IMR-90 (cell line): ENCODE measurements around the gene HSBP1L1. TPM values are rescaled to one million over a fixed set of nuclear protein-coding genes. Genes with fewer than 3 reads are reported as not detected.

Experiments used
- ATAC-seq: fragments of 200-7000 bp; cut with Tn5 transposase; 2 replicates; pipeline ENCODE4 v1.9.1; 2020; ENCODE audit warnings: low read depth, mild to moderate bottlenecking, moderate library complexity
- BruUV-seq: library from RNA; stranded (reverse); fragments of 400-500 nt; replicated peaks from 2 replicates; lab custom pipeline; 2021; lab: Mats Ljungman, UMichigan
- CTCF ChIA-PET: fragments of 300-600 bp; formaldehyde crosslinking; extraction: SDS; loops from one replicate; lab custom pipeline; 2021; ENCODE audit warnings: antibody characterized with exemption; lab: Yijun Ruan, JAX
- POLR2A ChIA-PET: fragments of 300-600 bp; sonication (Branson Sonifier 250); formaldehyde crosslinking; loops from one replicate; lab custom pipeline; 2022; ENCODE audit warnings: antibody characterized with exemption; ENCODE audit not compliant: unreplicated experiment; lab: Charles Lee
- DNase-seq: peaks from one replicate; pipeline ENCODE4 v3.0.0; 2013
- H2AFZ ChIP-seq: replicated peaks from 2 replicates; pipeline ENCODE3; 2013; ENCODE audit warnings: low read length, mild to moderate bottlenecking; ENCODE audit not compliant: poor library complexity
- H2AK5ac ChIP-seq: 2 replicates; pipeline ENCODE4 v1.6.1; 2013; ENCODE audit warnings: low read depth, low read length, inconsistent platforms
- H2AK9ac ChIP-seq: replicated peaks from 2 replicates; pipeline ENCODE3; 2013; ENCODE audit warnings: mild to moderate bottlenecking, low read depth, low read length, moderate library complexity; ENCODE audit not compliant: poor library complexity
- H2BK120ac ChIP-seq: 2 replicates; pipeline ENCODE4 v1.6.1; 2013; ENCODE audit warnings: low read depth, low read length, inconsistent platforms
- H2BK15ac ChIP-seq: 3 replicates; pipeline ENCODE4 v1.6.1; 2013; ENCODE audit warnings: low read depth, low read length, inconsistent platforms
- H2BK20ac ChIP-seq: 2 replicates; pipeline ENCODE4 v1.6.1; 2013; ENCODE audit warnings: low read depth, mild to moderate bottlenecking, inconsistent platforms, low read length, moderate library complexity
- H2BK5ac ChIP-seq: 2 replicates; pipeline ENCODE4 v1.6.1; 2013; ENCODE audit warnings: mild to moderate bottlenecking, low read depth, low read length, inconsistent platforms; ENCODE audit not compliant: poor library complexity, severe bottlenecking
- H3K14ac ChIP-seq: replicated peaks from 2 replicates; pipeline ENCODE4 v1.6.1; 2013; ENCODE audit warnings: low read depth, low read length, inconsistent platforms
- H3K18ac ChIP-seq: 2 replicates; pipeline ENCODE4 v1.6.1; 2013; ENCODE audit warnings: low read depth, low read length, control low read depth
- H3K23ac ChIP-seq: 2 replicates; pipeline ENCODE4 v1.6.1; 2013; ENCODE audit warnings: low read depth, low read length, inconsistent platforms
- H3K27ac ChIP-seq: 2 replicates; pipeline ENCODE4 v1.5.1; 2013; ENCODE audit warnings: mild to moderate bottlenecking, control low read depth, low read length; ENCODE audit not compliant: insufficient read depth
- H3K27me3 ChIP-seq: 2 replicates; pipeline ENCODE4 v1.6.1; 2013; ENCODE audit warnings: low read length; ENCODE audit not compliant: control insufficient read depth, insufficient read depth
- H3K36me3 ChIP-seq: 2 replicates; pipeline ENCODE4 v1.6.1; 2013; ENCODE audit warnings: low read length, mixed read lengths; ENCODE audit not compliant: control insufficient read depth, insufficient read depth
- H3K4ac ChIP-seq: 2 replicates; pipeline ENCODE4 v1.6.1; 2013; ENCODE audit warnings: low read depth, low read length, inconsistent platforms
- H3K4me1 ChIP-seq: 2 replicates; pipeline ENCODE4 v1.6.1; 2013; ENCODE audit warnings: low read length, mixed read lengths; ENCODE audit not compliant: control insufficient read depth, insufficient read depth
- H3K4me2 ChIP-seq: 2 replicates; pipeline ENCODE4 v1.6.1; 2013; ENCODE audit warnings: low read depth, mild to moderate bottlenecking, control low read depth, low read length, moderate library complexity
- H3K4me3 ChIP-seq: 2 replicates; pipeline ENCODE4 v1.5.1; 2013; ENCODE audit warnings: low read depth, mild to moderate bottlenecking, control low read depth, low read length, moderate library complexity; ENCODE audit not compliant: insufficient read depth
- H3K56ac ChIP-seq: 2 replicates; pipeline ENCODE4 v1.6.1; 2013; ENCODE audit warnings: low read length, inconsistent platforms; ENCODE audit not compliant: insufficient read depth; ENCODE audit errors: extremely low read depth
- H3K79me1 ChIP-seq, 2 experiments: 2 replicates each; pipeline ENCODE4 v1.6.1; 2013; ENCODE audit warnings: low read length in 2 of 2, inconsistent platforms in 1 of 2, low read depth in 1 of 2
- H3K9ac ChIP-seq: 2 replicates; pipeline ENCODE4 v1.6.1; 2013; ENCODE audit warnings: low read depth, low read length, control low read depth
- H3K9me1 ChIP-seq: 2 replicates; pipeline ENCODE4 v1.6.1; 2013; ENCODE audit warnings: low read length, inconsistent platforms; ENCODE audit not compliant: insufficient read depth
- H3K9me3 ChIP-seq: 2 replicates; pipeline ENCODE4 v1.6.1; 2013; ENCODE audit warnings: low read length; ENCODE audit not compliant: control insufficient read depth, insufficient read depth
- H4K20me1 ChIP-seq: 2 replicates; pipeline ENCODE4 v1.6.1; 2013; ENCODE audit warnings: low read length, inconsistent platforms; ENCODE audit not compliant: insufficient read depth
- H4K5ac ChIP-seq: 2 replicates; pipeline ENCODE4 v1.6.1; 2013; ENCODE audit warnings: mild to moderate bottlenecking, low read depth, low read length, control low read depth
- H4K8ac ChIP-seq, 2 experiments: 2 replicates each; pipeline ENCODE4 v1.6.1; 2013; ENCODE audit warnings: low read depth in 2 of 2, low read length in 2 of 2, control low read depth in 1 of 2, inconsistent platforms in 1 of 2
- H4K91ac ChIP-seq: 2 replicates; pipeline ENCODE4 v1.6.1; 2013; ENCODE audit warnings: low read depth, low read length, inconsistent platforms; ENCODE audit not compliant: insufficient read depth
- BHLHE40 ChIP-seq: fragments of 150-350 bp; IDR thresholded peaks from 2 replicates; pipeline ENCODE4 v1.6.1; 2016; ENCODE audit warnings: mild to moderate bottlenecking, low read depth, low read length
- CEBPB ChIP-seq: IDR thresholded peaks from 2 replicates; pipeline ENCODE4 v1.6.1; 2012; ENCODE audit warnings: low read depth, low read length, improper control_type of control experiment
- CHD1 ChIP-seq: IDR thresholded peaks from 2 replicates; pipeline ENCODE4 v1.6.1; 2012; ENCODE audit warnings: low read depth, low read length, improper control_type of control experiment
- CTCF ChIP-seq: conservative IDR thresholded peaks from 2 replicates; pipeline ENCODE4 v1.5.1; 2012; ENCODE audit warnings: mild to moderate bottlenecking, low read depth, low read length, improper control_type of control experiment
- FOS ChIP-seq: fragments of 150-350 bp; IDR thresholded peaks from 2 replicates; pipeline ENCODE4 v1.6.1; 2016; ENCODE audit warnings: low read depth, low read length
- MAZ ChIP-seq: IDR thresholded peaks from 2 replicates; pipeline ENCODE4 v1.6.1; 2012; ENCODE audit warnings: low read depth, mild to moderate bottlenecking, low read length, improper control_type of control experiment, moderate library complexity, borderline replicate concordance
- NFE2L2 ChIP-seq: fragments of 150-350 bp; IDR thresholded peaks from 2 replicates; pipeline ENCODE4 v1.6.1; 2016; ENCODE audit warnings: low read depth, mild to moderate bottlenecking, low read length
- RCOR1 ChIP-seq: IDR thresholded peaks from 2 replicates; pipeline ENCODE4 v1.6.1; 2012; ENCODE audit warnings: mild to moderate bottlenecking, low read length, improper control_type of control experiment; ENCODE audit not compliant: insufficient replicate concordance
- RFX5 ChIP-seq: IDR thresholded peaks from 2 replicates; pipeline ENCODE4 v1.8.0; 2012; ENCODE audit warnings: low read depth, mild to moderate bottlenecking, low read length, moderate library complexity
- SMC3 ChIP-seq: fragments of 150-350 bp; IDR thresholded peaks from 2 replicates; pipeline ENCODE4 v1.6.1; 2016; ENCODE audit warnings: low read depth, mild to moderate bottlenecking, antibody characterized with exemption, low read length, moderate library complexity
- USF2 ChIP-seq: fragments of 150-350 bp; IDR thresholded peaks from 2 replicates; pipeline ENCODE4 v1.6.1; 2017; ENCODE audit warnings: mild to moderate bottlenecking, antibody characterized with exemption, low read length, low read depth
- WGBS, 2 experiments: methylation state at CpG; one replicate each; pipeline versions ENCODE4 v1.1.5 to v1.1.7; 2013; ENCODE audit warnings: missing lambda C conversion rate in 2 of 2; ENCODE audit not compliant: insufficient read length in 1 of 2; ENCODE audit errors: extremely low coverage in 2 of 2; 5-methylcytosine and 5-hydroxymethylcytosine counted together
- dilution Hi-C: fragments of 300-500 bp; cut with HindIII; formaldehyde crosslinking; loops from one replicate; pipeline ENCODE4 v1.14.3; 2018; ENCODE audit warnings: low sequenced_read_pairs; ENCODE audit not compliant: unreplicated experiment
- in situ Hi-C: fragments of 300-500 bp; cut with MboI; formaldehyde crosslinking; loops from 3 replicates; pipeline ENCODE4 v1.14.3; 2019; ENCODE audit warnings: low sequenced_read_pairs, inconsistent platforms, mixed read lengths
- intact Hi-C: fragments of 100-400 bp; cut with micrococcal nuclease; formaldehyde crosslinking; loops from 2 replicates; pipeline ENCODE4 v1.10.0; 2022
- polyA plus RNA-seq, 3 experiments: library from polyadenylated mRNA; depleted of rRNA; stranded (reverse); fragments of >200 nt; gene quantifications; 2 replicates each; pipeline ENCODE4 v1.2.3, GENCODE V29; 2012; ENCODE audit warnings: low replicate concordance in 1 of 3
- total RNA-seq: library from RNA; depleted of rRNA; stranded (reverse); fragments of >200 nt; gene quantifications from 2 replicates; pipeline ENCODE4 v1.2.3, GENCODE V29; 2012

Gene HSBP1L1
- total and polyA plus RNA-seq, 2 of the 4 experiments (the other 2 are of a cell fraction): 8.6 to 18.0 TPM

DNA sequence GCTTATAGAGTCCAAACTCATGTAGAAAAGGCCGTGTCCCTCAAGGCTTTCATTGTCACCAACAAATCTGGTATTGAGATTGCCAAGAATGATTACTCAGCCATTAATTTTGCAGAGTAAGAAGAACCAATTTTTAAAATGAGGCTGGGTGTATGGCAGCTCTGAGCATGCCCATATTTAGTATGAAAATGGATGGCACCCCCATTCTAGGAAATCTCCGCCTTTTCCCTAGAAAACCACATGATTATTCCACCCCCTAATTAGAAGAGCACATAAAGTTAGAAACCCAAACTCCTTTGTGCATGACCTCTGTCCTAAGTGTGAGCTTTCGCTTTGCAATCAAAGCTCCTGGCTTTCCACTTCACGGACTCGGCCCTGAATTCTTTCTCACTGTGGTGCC lies 38.0 kb downstream of the HSBP1L1 start:
- H3K4me2 ChIP-seq: no peak overlapping the region
- no peaks in the 10 kb centered on the region for H3K79me1 ChIP-seq
- no peaks in the 10 kb centered on the region for H3K36me3 ChIP-seq
- intact Hi-C loops: no loop called here
- no peak overlapping the region for H2BK20ac ChIP-seq
- H2BK120ac ChIP-seq: no peak overlapping the region
- CTCF ChIA-PET: no interaction called here
- H4K91ac ChIP-seq: no peak overlapping the region
- no peak overlapping the region for H3K18ac ChIP-seq
- H3K4ac ChIP-seq: no peak overlapping the region
- no peak overlapping the region for H2AK9ac ChIP-seq
- H3K27me3 ChIP-seq: no peaks in the 10 kb centered on the region
- TF ChIP-seq SMC3 (no peak), BHLHE40 (no peak), RFX5 (no peak), MAZ (no peak), CEBPB (no peak), USF2 (no peak), NFE2L2 (no peak), RCOR1 (no peak), FOS (no peak), CHD1 (no peak), CTCF (no peak)
- no peak overlapping the region for H3K56ac ChIP-seq
- H3K4me1 ChIP-seq: no peaks in the 10 kb centered on the region
- H4K20me1 ChIP-seq: no peaks in the 10 kb centered on the region
- no peak overlapping the region for H3K23ac ChIP-seq
- H3K4me3 ChIP-seq: no peak overlapping the region
- no TSS peak for BruUV-seq
- peaks cover 7% of the 10 kb centered on the region; the same call in 1 of the 2 replicates for H3K9me3 ChIP-seq
- no peaks in the 10 kb centered on the region for H3K9me1 ChIP-seq
- POLR2A ChIA-PET: no interaction called here
- no peak overlapping the region for H3K27ac ChIP-seq
- H2BK15ac ChIP-seq: no peak overlapping the region
- H2AFZ ChIP-seq: no peak overlapping the region
- no peak overlapping the region for H3K14ac ChIP-seq
- no peak for DNase-seq
- in situ Hi-C loops: no loop called here
- dilution Hi-C loops: no loop called here
- no peak overlapping the region for H4K5ac ChIP-seq
- H4K8ac ChIP-seq: no peak overlapping the region
- no peak overlapping the region for H2BK5ac ChIP-seq
- H3K9ac ChIP-seq: no peak overlapping the region
- no peak for ATAC-seq
- no peak overlapping the region for H2AK5ac ChIP-seq
- 100% methylated on average over 1 of the region's 5 CpGs; no CpG with 5 or more reads in 1 of the 2 experiments for WGBS, 2 experiments
